ENCODE measurements around the gene CD99L2. TPM values are rescaled to one million over a fixed set of nuclear protein-coding genes. Genes with fewer than 3 reads are reported as not detected.

CD99L2 gene
- total RNA-seq, 2 experiments from 2014 or later: 8.4 to 9.6 TPM

- ChIA-PET CTCF (interaction anchor here (0.6 to 1.2 kb wide), 2 partner anchors 9 to 13 kb away, joined by 3 to 4 read pairs; no protein-coding TSS in a partner anchor), POLR2A (no interaction called here)
- Mint-ChIP-seq H3K36me3 (ENCODE audit: low read depth) (no peaks in the 10 kb centered on the region), H3K9me3 (ENCODE audit: low read depth) (no peaks in the 10 kb centered on the region), H3K27me3 (no peaks in the 10 kb centered on the region), H3K4me3 (no peak overlapping the region), H3K4me1 (peaks cover 9% of the 10 kb centered on the region), H3K27ac (no peak overlapping the region)
- ATAC-seq: no peak
- intact Hi-C loops (cut with DNase I, micrococcal nuclease): no loop called here
- no peak for DNase-seq
Observed at GRCh38 chrX:150767045-150767395, 131.4 kb downstream of the CD99L2 start.

- no peak overlapping the region for H3K27ac Mint-ChIP-seq
- no peaks in the 10 kb centered on the region for H3K36me3 Mint-ChIP-seq (ENCODE audit: low read depth)
- ATAC-seq (no peak), DNase-seq (no peak)
- H3K4me1 Mint-ChIP-seq: peaks cover 9% of the 10 kb centered on the region
- no peaks in the 10 kb centered on the region for H3K27me3 Mint-ChIP-seq
- no peaks in the 10 kb centered on the region for H3K9me3 Mint-ChIP-seq (ENCODE audit: low read depth)
- ChIA-PET CTCF (interaction anchor here (0.8 to 1.2 kb wide), 2 partner anchors 13 to 583 kb away, joined by 3 to 4 read pairs; no protein-coding TSS in a partner anchor), POLR2A (no interaction called here)
- no peak overlapping the region for H3K4me3 Mint-ChIP-seq
- intact Hi-C loops (cut with DNase I, micrococcal nuclease): no loop called here
Observed at GRCh38 chrX:150766351-150767044, 132.0 kb downstream of the CD99L2 start.

DNA sequence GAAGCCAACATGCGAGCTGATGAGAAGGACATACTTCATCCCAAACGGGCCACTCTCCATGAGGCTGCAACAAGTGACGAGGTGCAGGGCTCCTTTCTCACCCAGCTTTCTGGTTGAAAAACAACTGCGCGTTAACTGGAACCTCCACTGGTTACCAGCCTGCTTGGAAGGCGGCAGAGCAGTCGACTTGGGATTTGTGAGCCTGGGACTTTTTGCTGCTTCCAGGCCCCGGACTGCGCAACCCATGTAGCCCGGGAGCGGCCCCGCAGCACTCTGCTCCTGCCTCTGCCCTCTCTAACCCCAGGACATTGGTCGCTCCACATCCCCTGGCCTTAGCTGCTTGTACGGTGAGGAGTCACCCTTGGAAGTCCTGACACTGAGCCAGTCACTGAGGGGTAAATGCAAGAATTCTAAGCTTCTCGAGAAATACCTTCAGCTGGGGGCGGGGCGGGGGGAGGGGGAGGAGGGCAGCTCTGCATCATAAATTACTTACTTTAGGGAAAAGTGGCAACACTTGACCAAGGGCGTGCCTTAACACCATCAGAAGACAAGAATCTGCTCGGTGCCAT lies 132.6 kb downstream of the CD99L2 start:
- H3K27ac Mint-ChIP-seq: no peak overlapping the region
- no peaks in the 10 kb centered on the region for H3K36me3 Mint-ChIP-seq (ENCODE audit: low read depth)
- no peak for DNase-seq
- no peak for ATAC-seq
- H3K27me3 Mint-ChIP-seq: no peaks in the 10 kb centered on the region
- H3K4me3 Mint-ChIP-seq: no peak overlapping the region
- H3K4me1 Mint-ChIP-seq: peaks cover 9% of the 10 kb centered on the region
- POLR2A ChIA-PET: no interaction called here
- no peaks in the 10 kb centered on the region for H3K9me3 Mint-ChIP-seq (ENCODE audit: low read depth)
- CTCF ChIA-PET: interaction anchor here (0.8 to 1.2 kb wide), 2 partner anchors 12 to 583 kb away, joined by 3 to 4 read pairs; no protein-coding TSS in a partner anchor
- intact Hi-C loops (cut with DNase I, micrococcal nuclease): no loop called here

DNA sequence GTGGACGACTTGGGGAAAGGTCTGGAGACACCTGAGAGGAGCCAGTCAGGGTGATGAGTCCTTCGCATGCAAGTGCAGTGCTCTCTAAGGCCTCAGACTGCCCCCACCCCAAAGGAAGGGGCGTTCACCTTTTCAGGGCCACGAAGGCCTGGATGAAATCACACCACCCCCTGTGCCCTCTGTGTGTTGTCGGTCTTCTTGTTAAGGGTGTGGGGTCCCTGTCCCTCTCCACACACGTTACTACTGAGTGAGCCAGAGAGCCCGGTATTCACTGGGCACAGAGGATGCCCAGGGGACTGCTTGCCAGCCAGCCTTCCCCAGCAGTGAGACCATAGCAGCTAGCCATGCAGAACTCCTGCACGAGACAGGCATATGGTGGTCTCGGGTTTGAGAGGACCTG lies 133.2 kb downstream of the CD99L2 start:
- Mint-ChIP-seq H3K27ac (no peak overlapping the region), H3K27me3 (no peaks in the 10 kb centered on the region), H3K36me3 (ENCODE audit: low read depth) (no peaks in the 10 kb centered on the region), H3K9me3 (ENCODE audit: low read depth) (no peaks in the 10 kb centered on the region), H3K4me3 (no peak overlapping the region), H3K4me1 (peaks cover 9% of the 10 kb centered on the region)
- DNase-seq (no peak), ATAC-seq (no peak)
- ChIA-PET CTCF (interaction anchor here (0.6 kb wide), 1 partner anchor 196 kb away, joined by 3 read pairs; no protein-coding TSS in a partner anchor), POLR2A (no interaction called here)
- intact Hi-C loops (cut with DNase I, micrococcal nuclease): no loop called here

- no peak overlapping the region for H3K27ac Mint-ChIP-seq
- H3K4me3 Mint-ChIP-seq: no peak overlapping the region
- peaks cover 9% of the 10 kb centered on the region for H3K4me1 Mint-ChIP-seq
- H3K27me3 Mint-ChIP-seq: no peaks in the 10 kb centered on the region
- no peaks in the 10 kb centered on the region for H3K9me3 Mint-ChIP-seq (ENCODE audit: low read depth)
- intact Hi-C loops (cut with DNase I, micrococcal nuclease): no loop called here
- DNase-seq: no peak
- ATAC-seq: no peak
- ChIA-PET CTCF (no interaction called here), POLR2A (no interaction called here)
- H3K36me3 Mint-ChIP-seq (ENCODE audit: low read depth): peaks cover under 1% of the 10 kb centered on the region
Observed at GRCh38 chrX:150763810-150764209, 134.7 kb downstream of the CD99L2 start.

GRCh38 chrX:150763303-150763797 lies 135.1 kb downstream of the CD99L2 start:
- Mint-ChIP-seq H3K4me3 (no peak overlapping the region), H3K27me3 (no peaks in the 10 kb centered on the region), H3K4me1 (peaks cover 9% of the 10 kb centered on the region), H3K36me3 (ENCODE audit: low read depth) (peaks cover 2% of the 10 kb centered on the region), H3K27ac (no peak overlapping the region), H3K9me3 (ENCODE audit: low read depth) (no peaks in the 10 kb centered on the region)
- ATAC-seq: no peak
- no peak for DNase-seq
- ChIA-PET POLR2A (no interaction called here), CTCF (interaction anchor here (1.3 kb wide), 1 partner anchor 9 kb away, joined by 4 read pairs; no protein-coding TSS in a partner anchor)
- intact Hi-C loops (cut with DNase I, micrococcal nuclease): no loop called here

- POLR2A ChIA-PET: interaction anchor here (0.6 kb wide), 1 partner anchor 11 kb away, joined by 7 read pairs; no protein-coding TSS in a partner anchor
- CTCF ChIA-PET: interaction anchor here (1.3 kb wide), 1 partner anchor 10 kb away, joined by 4 read pairs; no protein-coding TSS in a partner anchor
- ATAC-seq (no peak), DNase-seq (no peak)
- Mint-ChIP-seq H3K27ac (no peak overlapping the region), H3K27me3 (no peaks in the 10 kb centered on the region), H3K4me1 (peaks cover 4% of the 10 kb centered on the region), H3K9me3 (ENCODE audit: low read depth) (no peaks in the 10 kb centered on the region), H3K36me3 (ENCODE audit: low read depth) (peaks cover 6% of the 10 kb centered on the region), H3K4me3 (no peak overlapping the region)
- intact Hi-C loops (cut with DNase I, micrococcal nuclease): no loop called here
Observed at GRCh38 chrX:150762258-150763165, 136.0 kb downstream of the CD99L2 start.

DNA sequence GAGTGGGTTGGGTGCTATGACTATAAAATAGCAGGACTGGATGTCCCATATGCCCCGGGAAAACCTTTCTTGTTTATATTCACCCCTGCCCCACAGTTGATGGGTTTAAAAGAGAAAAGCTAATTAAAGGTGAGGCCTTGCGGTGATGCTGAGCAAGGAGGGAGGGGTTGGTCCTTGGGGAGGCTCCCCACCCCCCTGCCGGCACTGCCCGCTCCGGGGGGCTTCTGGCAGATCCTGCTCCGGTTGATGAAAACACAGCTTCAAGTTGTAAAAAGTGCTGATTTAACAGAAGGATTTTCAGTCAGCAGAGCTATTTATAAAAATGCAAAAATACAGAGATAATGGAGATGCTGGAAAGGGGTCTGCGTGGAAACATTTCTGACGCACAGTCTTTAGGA lies 136.7 kb downstream of the CD99L2 start:
- H3K27ac Mint-ChIP-seq: no peak overlapping the region
- ChIA-PET CTCF (interaction anchor here (1.3 kb wide), 1 partner anchor 10 kb away, joined by 3 read pairs; no protein-coding TSS in a partner anchor), POLR2A (no interaction called here)
- H3K4me3 Mint-ChIP-seq: no peak overlapping the region
- no peaks in the 10 kb centered on the region for H3K9me3 Mint-ChIP-seq (ENCODE audit: low read depth)
- DNase-seq: no peak
- H3K4me1 Mint-ChIP-seq: no peaks in the 10 kb centered on the region
- intact Hi-C loops (cut with DNase I, micrococcal nuclease): no loop called here
- no peak for ATAC-seq
- H3K36me3 Mint-ChIP-seq (ENCODE audit: low read depth): peaks cover 8% of the 10 kb centered on the region
- no peaks in the 10 kb centered on the region for H3K27me3 Mint-ChIP-seq

GRCh38 chrX:150761176-150761818 lies 137.2 kb downstream of the CD99L2 start:
- Mint-ChIP-seq H3K4me3 (no peak overlapping the region), H3K4me1 (no peaks in the 10 kb centered on the region), H3K27ac (no peak overlapping the region), H3K27me3 (no peaks in the 10 kb centered on the region), H3K9me3 (ENCODE audit: low read depth) (no peaks in the 10 kb centered on the region), H3K36me3 (ENCODE audit: low read depth) (peaks cover 8% of the 10 kb centered on the region)
- DNase-seq (no peak), ATAC-seq (no peak)
- CTCF ChIA-PET: interaction anchor here (1.3 kb wide), 1 partner anchor 11 kb away, joined by 3 read pairs; no protein-coding TSS in a partner anchor
- intact Hi-C loops (cut with DNase I, micrococcal nuclease): no loop called here
- POLR2A ChIA-PET: interaction anchor here (0.6 kb wide), 1 partner anchor 26 kb away, joined by 3 read pairs; no protein-coding TSS in a partner anchor

DNA sequence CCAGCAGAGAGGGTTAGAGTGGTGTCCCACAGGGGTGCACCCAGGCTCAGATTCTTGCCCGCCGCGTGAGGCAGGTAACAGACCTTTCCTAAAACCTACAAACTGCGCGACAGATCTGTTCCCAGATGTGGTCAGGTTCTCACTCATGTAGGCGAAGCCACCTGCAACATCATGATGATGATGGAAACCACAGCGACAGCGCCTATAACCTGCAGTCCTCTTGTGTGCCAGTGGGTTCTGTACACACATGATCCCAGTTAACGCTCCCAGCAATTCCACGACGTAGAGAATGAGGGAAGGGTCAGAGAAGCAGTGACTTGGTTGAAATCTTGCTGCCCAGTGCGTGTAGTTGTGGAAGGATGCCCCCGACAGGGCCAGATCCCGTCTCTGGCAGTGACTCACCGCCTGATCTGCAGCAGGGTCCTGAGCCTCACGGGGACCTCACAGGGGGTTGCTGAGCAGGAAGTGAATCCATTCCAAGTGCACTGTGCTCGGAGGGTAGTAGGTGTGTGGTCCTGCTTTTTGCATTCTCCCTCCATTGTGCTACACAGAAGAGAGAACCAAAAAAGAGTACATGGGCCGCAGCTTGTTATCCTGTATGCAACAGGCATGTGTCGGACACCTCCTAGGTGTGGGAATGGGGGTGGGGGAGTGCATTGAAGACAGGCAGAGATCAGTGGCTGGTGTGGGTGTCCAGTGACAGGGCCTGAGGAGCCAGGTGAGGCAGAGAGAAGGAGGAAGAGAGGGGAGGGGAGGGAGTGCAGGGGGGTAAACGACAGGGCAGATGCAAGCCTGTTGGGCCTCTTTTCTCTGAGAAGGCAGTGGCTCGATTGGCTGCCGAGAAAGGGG lies 138.7 kb downstream of the CD99L2 start:
- H3K4me1 Mint-ChIP-seq: no peaks in the 10 kb centered on the region
- H3K27me3 Mint-ChIP-seq: no peaks in the 10 kb centered on the region
- CTCF ChIA-PET: no interaction called here
- H3K36me3 Mint-ChIP-seq (ENCODE audit: low read depth): peaks cover 16% of the 10 kb centered on the region
- POLR2A ChIA-PET: no interaction called here
- no peak for DNase-seq
- intact Hi-C loops (cut with DNase I, micrococcal nuclease): no loop called here
- no peak for ATAC-seq
- no peaks in the 10 kb centered on the region for H3K9me3 Mint-ChIP-seq (ENCODE audit: low read depth)
- H3K27ac Mint-ChIP-seq: no peak overlapping the region
- H3K4me3 Mint-ChIP-seq: no peak overlapping the region

All from activated CD4-positive, alpha-beta T cell treated with anti-CD3 and anti-CD28 coated beads for 36 hours (primary cell).